ENCODE data around the gene SS18L1. TPM values are rescaled to one million over a fixed set of nuclear protein-coding genes. Genes with fewer than 3 reads are reported as not detected.

Gene SS18L1
- polyA plus RNA-seq, 5 donors = 19.2 to 26.8 (median 23.8) TPM

DNA sequence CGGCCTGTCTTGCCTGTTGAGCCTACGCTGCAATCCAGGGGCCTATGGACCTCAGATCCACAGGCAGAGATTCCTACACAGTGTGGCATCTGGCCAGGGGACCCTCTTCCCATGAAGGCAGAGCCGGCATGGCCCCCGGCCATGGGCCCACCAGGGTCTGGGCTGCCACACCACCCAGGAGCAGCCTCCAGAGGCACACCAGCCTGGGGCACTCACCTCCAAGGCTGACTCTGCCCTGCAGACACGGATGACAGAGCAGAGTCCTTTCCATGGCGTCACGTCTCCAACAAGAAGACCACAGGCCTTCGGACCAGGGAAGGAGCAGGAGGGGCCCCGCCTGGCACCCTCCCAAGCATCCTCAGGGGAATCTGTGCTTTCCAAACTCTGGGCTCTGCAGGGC is 80.0 kb downstream of the SS18L1 start:
- no peak for DNase-seq

DNA sequence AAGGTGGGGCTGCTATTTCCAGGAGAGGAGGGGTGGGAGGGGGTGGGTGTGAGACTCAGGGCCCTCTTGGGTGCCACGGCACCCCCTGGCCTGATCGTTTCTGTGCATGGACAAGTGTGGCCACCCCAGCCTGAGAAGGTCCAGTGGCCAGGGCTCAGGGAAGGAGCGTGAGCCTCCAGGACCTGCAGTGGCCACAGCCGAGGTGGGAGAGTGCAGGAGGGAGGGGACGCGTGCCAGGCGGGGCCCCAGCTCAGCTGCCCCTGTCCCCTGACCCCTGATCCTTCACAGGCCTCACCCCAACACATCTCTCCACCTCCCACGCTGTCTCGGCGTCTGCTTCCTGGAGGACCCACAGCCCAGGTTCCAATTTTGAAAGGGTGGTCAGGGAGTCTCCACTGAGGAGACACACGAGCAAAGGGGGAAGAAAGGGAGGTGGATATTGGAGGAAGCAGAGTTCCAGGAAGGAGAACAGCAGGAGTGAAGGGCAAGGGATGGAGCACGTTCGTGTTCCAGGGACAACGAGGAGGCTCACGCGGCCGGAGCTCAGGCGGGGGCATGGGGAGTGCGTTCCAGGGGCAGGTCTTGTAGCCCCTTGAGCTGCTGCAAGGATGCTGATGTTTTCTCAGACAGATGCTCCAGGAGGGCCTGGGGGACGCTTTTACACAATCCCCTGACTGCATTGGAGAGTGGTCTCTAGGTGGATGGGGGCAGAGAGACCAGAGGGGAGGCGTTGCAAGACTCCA is 80.7 kb downstream of the SS18L1 start:
- DNase-seq = no peak

DNA sequence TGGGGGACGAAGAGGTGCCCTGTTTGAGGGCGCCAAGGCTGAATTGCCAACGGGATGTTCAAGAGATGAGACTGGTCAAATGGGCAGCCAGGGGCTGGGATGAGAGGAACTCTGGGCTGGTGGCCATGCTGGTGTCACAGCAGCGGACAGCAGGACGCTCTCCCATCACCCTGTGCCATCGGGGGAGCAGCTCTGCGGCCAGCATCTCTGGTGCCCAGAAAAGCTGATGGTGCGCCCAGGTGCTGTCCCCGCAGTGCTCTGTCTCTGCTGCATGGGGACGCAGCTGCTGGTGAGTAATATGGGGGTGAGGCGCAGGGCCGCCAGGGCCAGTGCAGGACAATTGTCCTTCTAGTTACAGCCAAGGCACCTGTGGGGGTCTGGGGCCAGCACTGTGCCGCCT is 81.5 kb downstream of the SS18L1 start:
- no peak for DNase-seq

DNA sequence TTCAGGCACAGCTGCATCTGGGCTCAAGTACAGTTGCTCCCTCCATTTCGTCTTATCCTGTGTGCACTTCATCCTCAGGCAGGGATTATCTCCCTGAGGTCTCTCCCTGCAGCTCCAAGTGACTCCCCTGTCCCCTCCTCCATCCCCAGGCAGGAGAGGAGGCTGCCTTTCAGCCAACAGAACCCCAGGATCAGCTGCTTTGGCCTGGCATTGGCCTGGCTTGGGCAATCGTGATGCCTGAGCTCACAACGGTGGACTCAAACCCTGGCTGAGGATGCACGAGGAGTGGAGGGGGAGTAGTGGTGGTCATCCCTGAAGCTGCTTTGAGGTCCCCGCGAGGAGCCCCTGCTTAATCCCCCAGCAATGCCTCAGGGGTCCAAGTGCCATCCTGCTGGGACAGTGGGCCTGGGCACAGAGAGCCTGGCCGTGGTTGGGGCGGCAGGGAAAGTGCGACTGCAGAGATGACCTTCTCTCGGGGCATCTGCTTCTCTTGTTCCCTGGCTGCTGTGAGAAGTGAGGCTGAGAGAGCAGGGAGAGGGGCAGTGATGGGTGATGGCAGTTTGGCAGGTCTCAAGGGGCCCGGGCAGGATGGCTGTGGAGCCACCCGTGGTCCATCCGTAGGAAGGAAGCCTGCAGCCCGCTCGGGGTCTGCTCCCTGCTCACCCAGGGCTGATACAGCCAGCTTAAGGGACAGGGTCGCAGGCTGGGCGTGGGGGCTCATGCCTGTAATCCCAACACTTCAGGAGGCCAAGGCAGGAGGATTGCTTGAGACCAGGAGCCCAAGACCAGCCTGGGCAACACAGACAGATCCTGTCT is 82.5 kb downstream of the SS18L1 start:
- no peak for DNase-seq

DNA sequence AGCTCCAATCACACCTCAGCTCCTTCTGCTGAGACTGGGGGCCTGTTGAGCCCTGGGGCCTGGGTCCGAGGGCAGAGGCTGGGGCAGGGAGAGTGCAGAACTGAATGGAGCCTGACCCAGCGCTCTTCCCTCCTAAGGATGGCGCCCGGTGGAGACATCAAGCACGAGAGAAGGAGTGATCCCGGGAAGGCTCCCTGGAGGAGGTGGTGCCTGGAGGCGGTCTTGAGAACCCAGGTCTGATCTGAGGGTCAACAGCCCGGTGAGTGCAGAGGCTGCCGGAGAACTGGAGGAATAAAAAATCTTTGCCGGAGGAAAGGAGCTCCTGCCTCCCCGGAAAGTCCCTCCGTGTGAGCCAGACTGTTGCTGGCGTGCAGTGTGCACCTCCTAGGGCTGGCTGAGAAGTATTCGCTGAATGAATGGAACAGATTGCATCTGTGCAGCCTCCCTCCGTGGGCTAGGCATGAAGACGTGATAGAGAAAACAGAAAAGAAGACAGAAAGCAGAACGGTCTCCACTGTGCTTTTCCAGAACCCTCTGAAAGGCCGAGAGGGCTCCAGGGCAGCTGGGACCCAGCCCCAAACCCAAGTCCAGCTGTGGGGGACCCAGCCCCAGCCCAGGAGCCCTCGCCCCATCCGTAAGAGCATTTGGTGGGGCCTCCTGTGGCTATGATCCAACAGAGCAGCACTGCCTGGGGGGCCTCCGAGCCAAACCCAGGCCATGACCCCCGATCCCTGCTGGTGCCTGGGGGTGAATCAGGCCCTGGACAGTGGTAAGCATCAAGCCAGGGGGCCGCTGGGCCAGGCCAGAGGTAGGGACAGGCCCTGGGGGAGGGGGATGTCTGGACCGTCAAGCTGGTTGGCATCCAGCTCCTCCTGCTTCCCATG is 83.4 kb downstream of the SS18L1 start:
- no peak for DNase-seq

DNA sequence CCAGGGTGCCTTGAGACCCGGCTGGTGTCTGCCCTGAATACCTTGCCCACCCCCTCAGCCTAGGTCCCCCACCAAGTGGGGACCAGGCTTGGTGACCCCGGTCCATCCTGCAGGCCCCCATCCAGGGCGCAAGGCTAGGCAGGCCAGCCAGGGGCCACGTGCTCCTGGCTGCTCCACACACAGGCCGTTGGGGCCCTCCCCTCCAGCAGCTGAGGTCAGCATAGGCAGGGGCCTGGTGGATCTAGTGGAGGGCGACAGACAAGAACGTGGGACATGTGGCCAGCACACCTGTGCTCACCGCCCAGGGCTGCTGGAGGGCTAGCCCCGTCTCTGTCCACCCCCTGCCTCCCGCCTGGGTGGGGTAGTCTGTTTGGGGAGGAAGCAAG is 84.0 kb downstream of the SS18L1 start:
- no peak for DNase-seq

DNA sequence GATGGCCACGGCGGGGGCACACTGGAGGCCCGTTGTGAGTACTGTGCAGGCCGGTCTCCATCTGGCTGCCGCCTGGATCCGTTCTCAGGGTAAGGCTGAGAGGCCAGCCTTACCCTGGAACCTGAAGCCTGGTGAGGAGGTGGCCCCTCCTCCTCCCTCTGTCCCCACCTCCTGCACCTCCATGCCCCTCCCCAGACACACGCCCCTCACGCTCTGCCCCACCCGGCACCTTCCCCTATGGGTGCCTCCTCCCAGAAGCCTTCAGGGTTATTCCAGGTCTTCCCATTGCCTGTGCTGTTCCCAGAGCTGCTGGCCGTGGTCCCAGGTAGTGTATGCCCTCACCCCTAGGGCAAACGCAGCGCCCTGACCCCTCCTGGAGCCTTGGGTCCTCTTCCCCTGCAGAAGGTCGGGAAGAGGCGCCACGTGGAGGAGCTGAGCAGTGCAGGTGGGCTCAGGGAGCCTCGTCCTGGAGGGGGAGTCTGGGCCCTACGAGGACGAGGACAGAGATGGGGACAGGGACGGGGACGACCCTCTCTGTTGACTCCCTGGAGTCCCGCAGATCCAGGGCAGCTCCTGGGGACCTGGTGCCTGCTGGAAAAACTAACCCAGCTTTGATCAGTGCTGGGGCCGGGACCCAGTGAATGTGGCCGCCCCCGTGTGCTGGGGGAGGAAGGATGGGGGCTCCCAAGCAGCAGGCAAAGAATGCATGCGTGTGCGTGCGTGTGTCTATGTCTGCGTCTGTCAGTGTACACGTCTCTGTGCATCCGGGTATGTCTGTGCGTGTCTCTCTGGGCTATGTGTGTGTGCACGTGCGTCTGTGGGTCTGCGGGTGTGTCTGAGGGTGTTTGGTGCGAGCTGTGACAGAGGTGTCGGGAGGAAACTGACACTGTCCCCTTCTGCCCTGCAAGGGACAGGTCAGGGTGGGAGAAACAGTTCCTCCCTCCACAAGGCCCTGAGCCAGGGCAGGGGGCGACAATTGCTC is 84.7 kb downstream of the SS18L1 start:
- no peak for DNase-seq

DNA sequence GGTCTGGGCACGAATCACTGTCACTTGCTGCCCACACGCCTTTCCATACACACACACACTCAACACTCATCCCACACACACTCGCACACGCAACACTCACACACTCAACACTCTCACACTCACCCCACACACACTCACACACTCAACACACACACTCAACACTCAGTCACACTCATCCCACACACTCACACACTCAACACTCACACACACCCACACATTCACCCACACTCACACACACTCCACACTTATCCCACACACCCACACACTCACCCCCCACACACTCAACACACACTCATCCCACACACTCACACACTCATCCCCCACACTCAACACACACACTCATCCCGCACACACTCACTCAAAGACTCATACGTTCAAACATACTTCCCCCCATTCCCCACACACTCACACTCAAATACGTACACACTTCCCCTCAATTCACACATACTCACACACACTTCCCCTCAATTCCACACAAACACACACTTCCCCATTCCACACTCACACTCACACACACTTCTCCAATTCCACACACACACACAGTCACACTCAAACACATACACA is 85.5 kb downstream of the SS18L1 start:
- DNase-seq = no peak

DNA sequence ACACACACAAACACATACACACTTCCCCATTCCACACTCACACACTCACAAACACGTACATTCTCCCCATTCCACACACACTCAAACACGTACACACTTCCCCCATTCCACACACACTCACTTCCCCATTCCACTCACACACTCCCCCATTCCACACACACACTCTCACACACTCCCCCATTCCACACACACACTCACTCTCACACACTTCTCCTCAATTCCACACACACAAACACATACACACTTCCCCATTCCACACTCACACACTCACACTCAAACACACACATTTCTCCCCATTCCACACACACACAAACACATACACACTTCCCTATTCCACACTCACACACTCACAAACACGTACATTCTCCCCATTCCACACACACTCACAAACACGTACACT is 86.1 kb downstream of the SS18L1 start:
- DNase-seq = no peak

DNA sequence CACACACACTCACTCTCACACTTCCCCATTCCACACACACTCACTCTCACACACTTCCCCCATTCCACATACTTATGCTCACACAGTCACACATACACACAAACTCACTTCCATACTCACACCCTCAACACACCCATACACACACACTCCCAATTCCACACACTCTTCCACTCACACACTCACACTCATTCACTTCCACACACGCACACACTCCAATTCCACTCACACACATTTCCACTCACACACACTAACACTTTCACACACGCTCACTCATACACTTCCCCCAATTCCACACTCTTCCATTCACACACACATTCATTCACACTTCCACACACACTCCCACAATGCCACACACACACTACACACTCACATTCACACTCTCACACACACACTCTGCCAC is 86.7 kb downstream of the SS18L1 start:
- no peak for DNase-seq

DNA sequence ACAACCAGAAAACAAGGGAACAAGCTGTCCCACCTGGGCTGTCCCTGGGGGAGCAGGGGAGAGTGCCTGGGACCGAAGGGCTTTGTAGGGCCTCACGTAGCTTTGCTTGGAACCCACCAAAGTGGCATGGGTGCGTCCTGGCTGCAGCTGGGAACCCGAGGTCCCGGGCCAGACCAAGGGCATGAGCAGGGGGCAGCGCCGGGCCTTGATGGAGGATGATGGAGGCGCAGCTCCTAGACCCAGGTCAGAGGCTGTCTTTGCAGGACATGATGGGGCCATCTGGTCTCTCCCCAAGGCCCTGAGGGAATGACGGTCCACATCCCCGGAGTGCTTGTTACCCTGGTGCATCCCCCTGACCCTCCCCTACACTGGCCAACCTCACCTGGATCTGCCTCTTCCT is 87.1 kb downstream of the SS18L1 start:
- no peak for DNase-seq

DNA sequence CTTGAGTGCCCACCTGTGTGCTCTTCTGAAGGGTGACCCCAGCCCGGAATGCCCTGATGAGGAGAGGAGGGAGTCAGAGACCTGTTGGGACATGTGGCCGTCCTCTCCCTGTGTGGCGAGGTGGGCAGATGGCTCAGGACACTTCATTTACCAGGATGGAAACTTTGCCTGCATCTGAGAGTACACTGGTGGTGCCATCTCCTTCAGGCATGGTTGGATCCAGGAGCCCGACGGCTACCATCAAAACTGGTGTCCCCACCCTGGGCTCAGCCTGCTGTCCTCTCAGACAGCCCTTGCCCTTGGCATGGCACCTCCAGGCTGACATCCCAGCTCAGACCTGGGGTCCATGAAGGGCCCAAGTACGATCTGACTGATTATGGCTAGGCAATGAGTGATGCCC is 87.7 kb downstream of the SS18L1 start:
- DNase-seq = no peak

Other genes with a start within 250 kb of the SS18L1 start
- 10 to 100 TPM; 13.0 to 17.7 (median 15.9) TPM for gene TAF4, start 77.9 kb upstream of the SS18L1 start, polyA plus RNA-seq (ENCODE audit: insufficient read depth in 1 of 5, insufficient read length in 5 of 5, low replicate concordance in 1 of 5)
- 10 to 100 TPM; 52.4 to 64.1 (median 58.2) TPM for gene LSM14B, start 21.3 kb upstream of the SS18L1 start, polyA plus RNA-seq (ENCODE audit: insufficient read depth in 1 of 5, insufficient read length in 5 of 5, low replicate concordance in 1 of 5)
- 100 to 1,000 TPM; 140 to 204 (median 158) TPM for gene PSMA7, start 375 bp upstream of the SS18L1 start, polyA plus RNA-seq (ENCODE audit: insufficient read depth in 1 of 5, insufficient read length in 5 of 5, low replicate concordance in 1 of 5)
- 10 to 100 TPM; 25.1 to 37.7 (median 32.4) TPM for gene MTG2, start 39.3 kb downstream of the SS18L1 start, polyA plus RNA-seq (ENCODE audit: insufficient read depth in 1 of 5, insufficient read length in 5 of 5, low replicate concordance in 1 of 5)
- gene HRH3, start 76.5 kb downstream of the SS18L1 start, polyA plus RNA-seq (ENCODE audit: insufficient read depth in 1 of 5, insufficient read length in 5 of 5, low replicate concordance in 1 of 5) = under 1 TPM in 1 of 5 donors, not detected in 4; 0.06 TPM
- gene OSBPL2, start 94.8 kb downstream of the SS18L1 start, polyA plus RNA-seq (ENCODE audit: insufficient read depth in 1 of 5, insufficient read length in 5 of 5, low replicate concordance in 1 of 5) = 10 to 100 TPM; 25.8 to 32.7 (median 29.1) TPM
- 10 to 100 TPM; 29.0 to 68.3 (median 37.5) TPM for gene ADRM1, start 159.2 kb downstream of the SS18L1 start, polyA plus RNA-seq (ENCODE audit: insufficient read depth in 1 of 5, insufficient read length in 5 of 5, low replicate concordance in 1 of 5)
- 100 to 1,000 TPM in 3 of 5 donors, 10 to 100 TPM in 2; 92.3 to 207 (median 148) TPM for gene LAMA5, start 223.5 kb downstream of the SS18L1 start, polyA plus RNA-seq (ENCODE audit: insufficient read depth in 1 of 5, insufficient read length in 5 of 5, low replicate concordance in 1 of 5)
- gene RPS21, start 243.3 kb downstream of the SS18L1 start, polyA plus RNA-seq (ENCODE audit: insufficient read depth in 1 of 5, insufficient read length in 5 of 5, low replicate concordance in 1 of 5) = 1,000 to 10,000 TPM in 1 of 5 donors, 100 to 1,000 TPM in 4; 870 to 1,387 (median 940) TPM